Lower leg skin (tissue), 4 donors: ENCODE results near the gene CNTNAP5. TPM values are rescaled to one million over a fixed set of nuclear protein-coding genes. Genes with fewer than 3 reads are reported as not detected.

ENCODE experiments used
- DNase-seq, 2 donors: peaks; one replicate each; pipeline ENCODE4 v3.0.0-alpha.2; 2019; ENCODE audit warnings: low spot score in 2 of 2
- H3K4me3 ChIP-seq: fragments of 200-600 bp; sonication (generic); 2 replicates; pipeline ENCODE4 v1.5.1; 2017; ENCODE audit warnings: mild to moderate bottlenecking, low read depth; ENCODE audit not compliant: poor library complexity, severe bottlenecking
- POLR2A ChIP-seq, 2 donors: fragments of 450-650 bp; IDR thresholded peaks; one replicate each; pipeline ENCODE4 v1.6.1; 2016 to 2017; ENCODE audit warnings: antibody characterized with exemption in 2 of 2, mild to moderate bottlenecking in 1 of 2, moderate library complexity in 1 of 2
- WGBS, 2 donors: methylation state at CpG; one replicate each; pipeline ENCODE4 v1.1.5; 2018; 5-methylcytosine and 5-hydroxymethylcytosine counted together
- intact Hi-C: fragments of 100-400 bp; cut with DNase I; formaldehyde crosslinking; loops from one replicate; pipeline ENCODE4 v1.15.0; 2023; ENCODE audit warnings: low total_unique reads
- total RNA-seq, 4 donors: library from RNA; depleted of rRNA; stranded (reverse); fragments of >200 nt; gene quantifications; one replicate each; pipeline ENCODE4 v1.1.0, GENCODE V29; 2016
- TF ChIP-seq, protein P1 (sequence below), 3 donors: fragments of 450-650 bp; IDR thresholded peaks; one replicate each; pipeline ENCODE4 v1.5.1; 2016; ENCODE audit warnings: antibody characterized with exemption in 3 of 3, mild to moderate bottlenecking in 3 of 3, moderate library complexity in 2 of 3

CNTNAP5 gene
- total RNA-seq, 4 donors from 2014 or later = not detected

DNA sequence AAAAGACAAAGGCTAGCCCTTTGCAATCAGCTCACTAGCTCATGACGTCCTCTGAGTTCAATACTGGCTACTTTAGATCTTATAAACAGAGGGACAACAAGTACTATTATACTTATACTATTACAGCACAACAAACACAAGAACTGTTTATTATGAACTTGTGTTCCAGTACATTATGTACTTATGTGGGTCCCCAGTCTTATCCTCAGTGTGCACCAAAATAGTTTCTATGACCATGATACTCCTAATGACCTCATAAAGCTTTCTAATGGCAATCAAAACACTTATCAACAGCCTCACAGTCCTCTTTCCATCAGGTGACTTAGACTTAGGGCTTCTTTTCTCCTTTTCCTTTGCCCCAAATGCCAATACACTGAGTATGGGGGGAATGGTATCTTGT lies 614.4 kb downstream of the CNTNAP5 start:
- H3K4me3 ChIP-seq = no peak overlapping the region
- WGBS, 2 donors = 67 to 73% methylated on average over 1 of the region's 1 CpG
- intact Hi-C loops = no loop called here
- no peak for DNase-seq
- TF ChIP-seq, protein P1, sequence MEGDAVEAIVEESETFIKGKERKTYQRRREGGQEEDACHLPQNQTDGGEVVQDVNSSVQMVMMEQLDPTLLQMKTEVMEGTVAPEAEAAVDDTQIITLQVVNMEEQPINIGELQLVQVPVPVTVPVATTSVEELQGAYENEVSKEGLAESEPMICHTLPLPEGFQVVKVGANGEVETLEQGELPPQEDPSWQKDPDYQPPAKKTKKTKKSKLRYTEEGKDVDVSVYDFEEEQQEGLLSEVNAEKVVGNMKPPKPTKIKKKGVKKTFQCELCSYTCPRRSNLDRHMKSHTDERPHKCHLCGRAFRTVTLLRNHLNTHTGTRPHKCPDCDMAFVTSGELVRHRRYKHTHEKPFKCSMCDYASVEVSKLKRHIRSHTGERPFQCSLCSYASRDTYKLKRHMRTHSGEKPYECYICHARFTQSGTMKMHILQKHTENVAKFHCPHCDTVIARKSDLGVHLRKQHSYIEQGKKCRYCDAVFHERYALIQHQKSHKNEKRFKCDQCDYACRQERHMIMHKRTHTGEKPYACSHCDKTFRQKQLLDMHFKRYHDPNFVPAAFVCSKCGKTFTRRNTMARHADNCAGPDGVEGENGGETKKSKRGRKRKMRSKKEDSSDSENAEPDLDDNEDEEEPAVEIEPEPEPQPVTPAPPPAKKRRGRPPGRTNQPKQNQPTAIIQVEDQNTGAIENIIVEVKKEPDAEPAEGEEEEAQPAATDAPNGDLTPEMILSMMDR (IDR thresholded peaks at IDR 0.05) = no peak
- TF ChIP-seq POLR2A (IDR thresholded peaks at IDR 0.05) = no peak

DNA sequence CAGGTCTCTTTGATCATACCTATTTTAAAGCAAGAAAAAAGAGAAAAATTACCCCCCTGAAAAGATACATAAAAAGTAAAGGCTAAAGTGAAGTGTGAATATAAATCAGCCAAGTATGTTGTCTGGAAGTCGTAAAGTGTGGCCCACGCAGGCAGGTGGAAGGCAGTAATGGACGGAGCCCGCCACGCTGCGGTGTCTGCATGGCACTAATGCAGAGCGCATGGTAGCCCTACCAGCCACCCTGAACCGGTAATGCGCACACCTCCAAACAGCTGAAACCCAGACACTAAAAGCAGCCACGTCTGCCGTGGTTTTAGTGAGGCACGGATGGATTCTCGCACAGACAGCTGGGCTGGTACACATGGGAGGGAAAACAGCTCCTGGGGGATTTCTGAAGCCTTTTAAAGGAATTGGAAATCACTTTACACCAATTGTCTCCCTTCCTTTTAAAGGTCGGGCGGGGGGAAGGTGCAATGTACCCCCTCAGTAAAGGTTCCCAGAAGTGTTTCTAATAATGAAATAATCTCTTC lies 615.2 kb downstream of the CNTNAP5 start:
- no peak for DNase-seq
- TF ChIP-seq, protein P1 (IDR thresholded peaks at IDR 0.05) = no peak
- H3K4me3 ChIP-seq = no peak overlapping the region
- WGBS, 2 donors = 68 to 77% methylated on average over 15 of the region's 15 CpGs
- intact Hi-C loops = no loop called here

GRCh38 chr2:124646166-124646815 lies 621.2 kb downstream of the CNTNAP5 start:
- H3K4me3 ChIP-seq = no peak overlapping the region
- DNase-seq = no peak
- intact Hi-C loops = no loop called here
- 68 to 75% methylated on average over 4 of the region's 4 CpGs for WGBS, 2 donors
- TF ChIP-seq POLR2A (IDR thresholded peaks at IDR 0.05) = no peak
- TF ChIP-seq, protein P1 (IDR thresholded peaks at IDR 0.05) = no peak

DNA sequence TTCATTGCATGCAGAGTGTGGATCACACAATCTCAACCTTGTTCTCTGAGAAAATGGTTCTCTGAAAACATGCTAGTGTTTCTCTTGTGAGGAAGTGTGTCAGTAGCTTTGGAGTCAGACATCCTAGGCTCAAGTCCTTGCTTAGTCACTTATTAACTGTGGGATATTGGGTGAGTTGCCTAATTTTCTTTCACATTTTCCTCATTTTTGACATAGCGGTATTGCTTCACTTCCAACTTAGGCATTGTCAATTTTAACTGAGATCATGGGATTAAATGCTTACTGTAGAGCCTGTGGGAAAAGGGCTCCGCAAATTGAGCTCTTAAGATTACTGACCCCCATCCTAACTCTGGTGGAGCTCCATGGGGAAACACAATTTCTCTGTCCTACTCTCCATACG lies 622.2 kb downstream of the CNTNAP5 start:
- WGBS, 2 donors = 91 to 92% methylated on average over 3 of the region's 3 CpGs
- no peak overlapping the region for H3K4me3 ChIP-seq
- intact Hi-C loops = no loop called here
- no peak for TF ChIP-seq POLR2A (IDR thresholded peaks at IDR 0.05)
- TF ChIP-seq, protein P1 (IDR thresholded peaks at IDR 0.05) = no peak
- no peak for DNase-seq

GRCh38 chr2:124647663-124648062 lies 622.6 kb downstream of the CNTNAP5 start:
- DNase-seq = no peak
- intact Hi-C loops = no loop called here
- no peak overlapping the region for H3K4me3 ChIP-seq
- 84 to 92% methylated on average over 12 of the region's 12 CpGs for WGBS, 2 donors
- TF ChIP-seq, protein P1 (IDR thresholded peaks at IDR 0.05) = no peak
- no peak for TF ChIP-seq POLR2A (IDR thresholded peaks at IDR 0.05)

DNA sequence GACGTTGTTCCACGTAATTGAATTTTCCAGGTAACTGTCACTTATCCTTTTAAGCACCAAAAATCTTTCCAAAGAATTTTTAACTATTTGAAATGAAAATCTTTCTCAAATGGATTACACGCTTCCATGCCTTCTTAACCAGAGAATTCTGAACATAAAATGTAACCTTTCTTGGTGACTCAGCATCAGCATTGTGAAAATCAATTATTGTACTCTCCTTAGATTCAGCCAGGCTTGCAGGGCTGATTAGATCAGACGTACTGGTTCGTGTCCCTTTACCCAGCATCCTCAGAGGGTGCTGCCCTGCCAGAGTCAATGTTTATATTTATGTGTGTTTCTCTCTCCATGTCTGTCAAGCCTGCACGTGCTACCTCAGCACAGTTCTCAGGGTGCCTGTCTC lies 623.9 kb downstream of the CNTNAP5 start:
- TF ChIP-seq, protein P1 (IDR thresholded peaks at IDR 0.05) = no peak
- no peak for TF ChIP-seq POLR2A (IDR thresholded peaks at IDR 0.05)
- H3K4me3 ChIP-seq = no peak overlapping the region
- 81 to 82% methylated on average over 6 of the region's 6 CpGs for WGBS, 2 donors
- DNase-seq = no peak
- intact Hi-C loops = no loop called here
